Measurements from ENCODE around the gene KCNK4. TPM values are rescaled to one million over a fixed set of nuclear protein-coding genes. Genes with fewer than 3 reads are reported as not detected.

KCNK4 gene
- total RNA-seq, 1 donor from 2014 or later = 0.47 TPM

DNA sequence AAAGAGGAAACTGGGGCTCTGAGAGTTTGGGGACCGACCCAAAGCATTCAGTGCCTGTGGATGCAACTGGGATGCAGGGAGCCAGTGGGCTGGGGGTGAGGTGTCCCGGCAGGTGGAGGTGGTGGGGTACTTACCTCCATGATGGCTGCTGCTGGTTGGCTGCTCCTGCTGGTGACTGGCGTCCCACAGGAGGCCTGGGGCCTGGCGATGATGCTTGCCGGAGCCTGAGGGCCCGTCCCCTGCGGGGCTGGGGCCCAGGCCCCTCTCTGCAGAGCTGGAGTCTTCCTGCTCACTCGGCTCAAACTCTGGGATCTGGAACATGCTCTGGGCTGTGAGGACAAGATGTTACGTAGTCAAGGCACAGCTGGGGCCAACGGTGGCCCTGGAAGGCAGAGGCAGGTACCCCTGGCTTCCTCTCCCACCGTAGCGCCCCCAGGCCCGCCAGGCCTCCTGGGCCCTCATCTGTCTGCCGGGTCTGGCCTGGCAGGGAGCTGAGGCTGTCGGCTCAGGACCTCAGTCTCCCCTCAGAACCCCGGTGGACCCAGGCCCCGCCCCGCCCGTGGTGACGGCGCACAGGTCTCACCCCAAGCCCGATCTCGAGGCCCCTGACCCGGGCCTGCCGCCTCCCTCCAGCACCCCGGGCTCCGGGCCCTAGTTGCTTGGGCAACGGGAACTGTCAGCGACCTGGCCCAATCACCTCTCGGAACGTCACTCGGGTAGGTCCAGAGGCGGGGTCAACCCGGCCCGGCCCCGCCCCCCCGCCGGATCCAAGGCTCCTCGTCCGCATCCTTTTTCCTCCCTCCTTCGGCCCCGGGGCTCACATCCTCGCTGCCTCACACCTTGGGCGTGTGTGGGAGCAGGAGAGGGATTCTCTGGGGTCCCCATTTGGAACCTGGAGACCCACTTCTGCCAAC, 6.8 kb upstream of the KCNK4 start, which contains the start of gene BAD:
Gene BAD, minus strand, starts transcription at position 618 of the 914 bp plus-strand sequence. Its CDS starts 297 bp downstream, at position 321.
- H3K4me3 Mint-ChIP-seq (ENCODE audit: unreplicated experiment) = peak within 1 kb of the TSS; percentile 87
- TF ChIP-seq, protein P1, sequence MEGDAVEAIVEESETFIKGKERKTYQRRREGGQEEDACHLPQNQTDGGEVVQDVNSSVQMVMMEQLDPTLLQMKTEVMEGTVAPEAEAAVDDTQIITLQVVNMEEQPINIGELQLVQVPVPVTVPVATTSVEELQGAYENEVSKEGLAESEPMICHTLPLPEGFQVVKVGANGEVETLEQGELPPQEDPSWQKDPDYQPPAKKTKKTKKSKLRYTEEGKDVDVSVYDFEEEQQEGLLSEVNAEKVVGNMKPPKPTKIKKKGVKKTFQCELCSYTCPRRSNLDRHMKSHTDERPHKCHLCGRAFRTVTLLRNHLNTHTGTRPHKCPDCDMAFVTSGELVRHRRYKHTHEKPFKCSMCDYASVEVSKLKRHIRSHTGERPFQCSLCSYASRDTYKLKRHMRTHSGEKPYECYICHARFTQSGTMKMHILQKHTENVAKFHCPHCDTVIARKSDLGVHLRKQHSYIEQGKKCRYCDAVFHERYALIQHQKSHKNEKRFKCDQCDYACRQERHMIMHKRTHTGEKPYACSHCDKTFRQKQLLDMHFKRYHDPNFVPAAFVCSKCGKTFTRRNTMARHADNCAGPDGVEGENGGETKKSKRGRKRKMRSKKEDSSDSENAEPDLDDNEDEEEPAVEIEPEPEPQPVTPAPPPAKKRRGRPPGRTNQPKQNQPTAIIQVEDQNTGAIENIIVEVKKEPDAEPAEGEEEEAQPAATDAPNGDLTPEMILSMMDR (IDR thresholded peaks at IDR 0.05; ENCODE audit: partially characterized antibody, unreplicated experiment) = no peak
- H3K36me3 Mint-ChIP-seq (ENCODE audit: unreplicated experiment) = no peaks in the 10 kb centered on the region
- peaks cover 2% of the 10 kb centered on the region for H3K27me3 Mint-ChIP-seq (ENCODE audit: unreplicated experiment)
- DNase-seq = peak; percentile 96
- H3K9me3 Mint-ChIP-seq (ENCODE audit: unreplicated experiment) = peaks cover 8% of the 10 kb centered on the region
- H3K27ac Mint-ChIP-seq (ENCODE audit: unreplicated experiment) = no peak within 1 kb of the TSS
- H3K4me1 Mint-ChIP-seq (ENCODE audit: low read depth, unreplicated experiment) = peaks cover 8% of the 10 kb centered on the region

DNA sequence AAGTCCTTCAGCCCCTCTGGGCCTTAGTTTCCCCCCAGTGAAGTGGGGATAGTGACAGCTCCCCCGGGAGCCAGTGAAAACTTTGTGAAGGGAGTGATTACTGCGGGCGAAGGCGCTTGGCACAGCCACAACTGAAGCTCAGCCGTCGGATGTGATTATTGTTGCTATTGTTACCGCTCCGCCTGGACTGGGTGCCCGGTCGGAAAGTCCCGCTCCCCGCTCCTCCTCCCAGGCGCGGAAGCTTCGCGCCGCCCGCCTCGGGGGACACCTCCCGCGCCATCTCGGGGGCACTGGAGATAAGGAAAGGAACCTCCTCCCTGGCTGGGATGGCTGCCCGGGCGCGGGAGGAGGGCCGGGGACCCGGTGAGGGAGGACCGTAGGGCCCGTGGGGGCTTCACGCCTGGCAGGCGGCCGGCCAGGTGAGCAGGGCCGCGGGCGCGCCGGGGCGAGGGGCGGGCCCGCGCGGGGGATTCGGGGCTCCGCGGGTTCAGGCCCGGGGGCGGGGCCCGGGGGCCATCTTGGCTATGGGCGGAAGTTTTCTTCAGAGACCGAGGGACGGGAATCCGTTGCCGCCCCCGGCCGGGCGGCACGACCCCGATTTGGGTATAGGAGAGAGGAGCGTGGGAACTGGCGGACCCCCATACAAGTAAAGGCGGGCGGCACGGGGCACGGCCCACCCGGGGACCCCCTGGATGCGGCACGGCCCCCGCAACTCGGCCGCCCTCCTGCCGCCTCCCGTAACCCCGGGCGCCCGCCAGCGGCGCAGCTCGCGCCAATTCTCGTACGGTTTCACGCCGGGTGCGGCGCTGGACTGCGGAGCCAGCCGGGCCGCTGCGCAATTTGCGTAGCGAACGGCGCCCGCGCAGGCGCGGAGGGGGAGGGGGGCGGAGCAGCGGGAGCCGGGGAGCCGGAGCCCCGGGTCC, 5.9 kb upstream of the KCNK4 start, which contains the start of gene GPR137:
Gene GPR137, plus strand, starts transcription at position 887 of the 923 bp plus-strand sequence. CDS start 677 bp downstream, outside the sequence.
- Mint-ChIP-seq H3K4me3 (ENCODE audit: unreplicated experiment) (peak within 1 kb of the TSS; percentile 87), H3K36me3 (ENCODE audit: unreplicated experiment) (no peaks in the 10 kb centered on the region), H3K27ac (ENCODE audit: unreplicated experiment) (peak within 1 kb of the TSS; percentile 65), H3K9me3 (ENCODE audit: unreplicated experiment) (peaks cover 8% of the 10 kb centered on the region), H3K27me3 (ENCODE audit: unreplicated experiment) (peaks cover 3% of the 10 kb centered on the region), H3K4me1 (ENCODE audit: low read depth, unreplicated experiment) (peaks cover 8% of the 10 kb centered on the region)
- peak; percentile 91 for DNase-seq
- TF ChIP-seq, protein P1 (IDR thresholded peaks at IDR 0.05; ENCODE audit: partially characterized antibody, unreplicated experiment) = no peak

DNA sequence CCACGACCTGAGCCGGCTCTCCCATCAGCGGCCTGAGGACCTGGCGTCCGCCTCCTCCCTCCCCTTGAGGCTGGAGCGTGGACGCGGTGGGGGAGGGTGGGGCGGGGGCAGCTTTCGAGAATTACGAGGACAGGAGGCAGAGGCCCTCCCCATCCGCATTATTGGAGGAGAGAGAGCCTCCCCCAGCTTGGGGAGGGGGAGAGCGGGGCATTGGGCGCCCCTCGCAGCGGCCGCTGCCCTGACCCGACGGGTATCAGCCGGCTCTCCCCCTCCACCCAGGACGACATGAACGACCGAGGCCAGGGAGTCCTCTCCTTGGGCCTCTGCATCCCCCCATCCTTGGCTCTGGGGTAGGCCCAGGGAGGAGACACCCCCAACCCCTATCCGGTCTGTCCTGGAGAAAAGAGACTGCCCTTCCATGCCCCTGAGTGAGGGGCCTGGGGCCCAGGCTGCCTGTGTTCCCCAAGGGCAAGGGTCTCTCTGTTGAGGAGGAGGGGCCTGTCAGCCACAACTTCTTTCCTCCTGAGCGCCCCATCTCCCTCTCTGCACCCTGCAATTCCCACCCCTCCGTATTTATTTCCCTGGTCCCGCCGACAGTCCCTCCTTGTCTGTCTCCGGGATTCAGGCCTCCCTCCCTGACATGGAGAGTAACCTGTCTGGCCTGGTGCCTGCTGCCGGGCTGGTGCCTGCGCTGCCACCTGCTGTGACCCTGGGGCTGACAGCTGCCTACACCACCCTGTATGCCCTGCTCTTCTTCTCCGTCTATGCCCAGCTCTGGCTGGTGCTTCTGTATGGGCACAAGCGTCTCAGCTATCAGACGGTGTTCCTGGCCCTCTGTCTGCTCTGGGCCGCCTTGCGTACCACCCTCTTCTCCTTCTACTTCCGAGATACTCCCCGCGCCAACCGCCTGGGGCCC, 5.0 kb upstream of the KCNK4 start:
- H3K27ac Mint-ChIP-seq (ENCODE audit: unreplicated experiment) = peak overlapping the region; percentile 65

DNA sequence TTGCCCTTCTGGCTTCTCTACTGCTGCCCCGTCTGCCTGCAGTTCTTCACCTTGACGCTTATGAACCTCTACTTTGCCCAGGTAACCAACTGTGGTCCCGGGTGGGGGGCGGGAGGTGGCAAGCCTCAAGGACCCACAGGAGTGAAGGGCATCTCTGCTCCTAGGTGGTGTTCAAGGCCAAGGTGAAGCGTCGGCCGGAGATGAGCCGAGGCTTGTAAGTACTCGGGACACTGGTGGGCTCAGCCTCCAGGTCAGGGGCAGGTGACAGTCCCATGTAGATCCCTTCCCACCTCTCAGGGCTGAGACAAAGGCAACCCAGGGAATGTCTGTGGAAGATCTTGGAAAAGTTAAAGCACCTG, 4.3 kb upstream of the KCNK4 start:
- DNase-seq = no peak
- Mint-ChIP-seq H3K27me3 (ENCODE audit: unreplicated experiment) (peaks cover 6% of the 10 kb centered on the region), H3K9me3 (ENCODE audit: unreplicated experiment) (peaks cover 8% of the 10 kb centered on the region), H3K4me1 (ENCODE audit: low read depth, unreplicated experiment) (peaks cover 7% of the 10 kb centered on the region), H3K27ac (ENCODE audit: unreplicated experiment) (peak overlapping the region; percentile 65), H3K36me3 (ENCODE audit: unreplicated experiment) (peaks cover 5% of the 10 kb centered on the region), H3K4me3 (ENCODE audit: unreplicated experiment) (peak overlapping the region; percentile 86)
- TF ChIP-seq, protein P1 (IDR thresholded peaks at IDR 0.05; ENCODE audit: partially characterized antibody, unreplicated experiment) = no peak

More for the DNA sequence above, 5.0 kb upstream of the KCNK4 start:
- Mint-ChIP-seq H3K4me1 (ENCODE audit: low read depth, unreplicated experiment) (peaks cover 10% of the 10 kb centered on the region), H3K36me3 (ENCODE audit: unreplicated experiment) (peaks cover 5% of the 10 kb centered on the region), H3K27me3 (ENCODE audit: unreplicated experiment) (peaks cover 8% of the 10 kb centered on the region), H3K4me3 (ENCODE audit: unreplicated experiment) (peak overlapping the region; percentile 86), H3K9me3 (ENCODE audit: unreplicated experiment) (peaks cover 8% of the 10 kb centered on the region)
- TF ChIP-seq, protein P1 (IDR thresholded peaks at IDR 0.05; ENCODE audit: partially characterized antibody, unreplicated experiment) = no peak
- DNase-seq = no peak
